HEK293 (cell line): ENCODE data around the gene CACNA1H.

Experiments
- CTCF ChIA-PET: fragments of 350-600 bp; formaldehyde crosslinking; extraction: SDS; loops from one replicate; lab custom pipeline; 2021; ENCODE audit warnings: antibody characterized with exemption; lab: Yijun Ruan, JAX
- POLR2A ChIA-PET: fragments of 300-600 bp; formaldehyde crosslinking; extraction: SDS; loops from one replicate; lab custom pipeline; 2020; ENCODE audit warnings: antibody characterized with exemption, inconsistent platforms; lab: Yijun Ruan, JAX
- H3K27ac ChIP-seq: fragments of 200-500 bp; sonication (Bioruptor generic); 2 replicates; pipeline ENCODE4 v1.5.1; 2014; ENCODE audit warnings: low read depth, low read length, control low read depth, inconsistent platforms; ENCODE audit errors: extremely low read depth
- H3K36me3 ChIP-seq, 2 experiments: fragments of 200-500 bp in 1 of 2; sonication (Bioruptor generic) in 1 of 2; 1 replicate in 1 of 2; 2 replicates in 1 of 2; pipeline ENCODE4 v1.5.1; 2014 to 2017; ENCODE audit warnings: inconsistent platforms in 2 of 2, low read length in 2 of 2; ENCODE audit not compliant: control insufficient read depth in 2 of 2, insufficient read depth in 1 of 2
- H3K4me1 ChIP-seq: fragments of 200-500 bp; sonication (Bioruptor generic); 2 replicates; pipeline ENCODE4 v1.5.1; 2014; ENCODE audit warnings: mild to moderate bottlenecking, low read length, inconsistent platforms; ENCODE audit not compliant: control insufficient read depth, insufficient read depth
- H3K4me3 ChIP-seq: 2 replicates; pipeline ENCODE4 v1.5.1; 2011; ENCODE audit warnings: low read depth, mild to moderate bottlenecking, control low read depth, low read length, moderate library complexity
- H3K9me3 ChIP-seq: fragments of 200-500 bp; sonication (Bioruptor generic); 2 replicates; pipeline ENCODE4 v1.5.1; 2014; ENCODE audit warnings: low read depth, low read length, inconsistent platforms; ENCODE audit not compliant: control insufficient read depth, insufficient read depth
- EGR2 ChIP-seq: fragments of 450-650 bp; formaldehyde crosslinking; IDR thresholded peaks from 2 replicates; pipeline ENCODE4 v1.5.1; 2016; ENCODE audit warnings: low read depth, missing biosample characterization, missing genetic modification characterization
- FEZF1 ChIP-seq: fragments of 450-650 bp; formaldehyde crosslinking; IDR thresholded peaks from 2 replicates; pipeline ENCODE4 v1.5.1; 2016; ENCODE audit warnings: missing biosample characterization, missing genetic modification characterization
- GLIS2 ChIP-seq: fragments of 450-650 bp; formaldehyde crosslinking; IDR thresholded peaks from 2 replicates; pipeline ENCODE4 v1.5.1; 2016; ENCODE audit warnings: missing biosample characterization, missing genetic modification characterization
- ZFHX2 ChIP-seq: fragments of 450-650 bp; formaldehyde crosslinking; conservative IDR thresholded peaks from 2 replicates; pipeline ENCODE4 v1.5.1; 2016; ENCODE audit warnings: missing biosample characterization, missing genetic modification characterization
- ZNF248 ChIP-seq: fragments of 450-650 bp; formaldehyde crosslinking; IDR thresholded peaks from 2 replicates; pipeline ENCODE4 v1.5.1; 2017; ENCODE audit warnings: missing biosample characterization, missing genetic modification characterization
- ZNF341 ChIP-seq: fragments of 450-650 bp; formaldehyde crosslinking; IDR thresholded peaks from 2 replicates; pipeline ENCODE4; 2016; ENCODE audit warnings: low read depth, missing biosample characterization, missing genetic modification characterization
- ZNF548 ChIP-seq: fragments of 450-650 bp; formaldehyde crosslinking; IDR thresholded peaks from 2 replicates; pipeline ENCODE4 v1.5.1; 2016; ENCODE audit warnings: missing biosample characterization, missing genetic modification characterization
- ZNF549 ChIP-seq: fragments of 450-650 bp; IDR thresholded peaks from 2 replicates; pipeline ENCODE4 v1.5.1; 2018; ENCODE audit warnings: missing biosample characterization, missing genetic modification characterization, mild to moderate bottlenecking, inconsistent platforms, moderate library complexity
- ZNF654 ChIP-seq: fragments of 450-650 bp; formaldehyde crosslinking; IDR thresholded peaks from 2 replicates; pipeline ENCODE4 v1.5.1; 2016; ENCODE audit warnings: low read depth, missing biosample characterization, missing genetic modification characterization
- ZNF660 ChIP-seq: fragments of 450-650 bp; IDR thresholded peaks from 2 replicates; pipeline ENCODE4 v1.5.1; 2018; ENCODE audit warnings: missing biosample characterization, mild to moderate bottlenecking, missing genetic modification characterization
- ZNF664 ChIP-seq: fragments of 450-650 bp; formaldehyde crosslinking; IDR thresholded peaks from 2 replicates; pipeline ENCODE4 v1.5.1; 2016; ENCODE audit warnings: missing biosample characterization, missing genetic modification characterization
- TF ChIP-seq, protein P1 (sequence below): fragments of 450-650 bp; formaldehyde crosslinking; IDR thresholded peaks from 2 replicates; pipeline ENCODE4 v1.5.1; 2017; ENCODE audit warnings: missing biosample characterization, missing genetic modification characterization
- TF ChIP-seq, protein P2 (sequence below): fragments of 450-650 bp; formaldehyde crosslinking; IDR thresholded peaks from 2 replicates; pipeline ENCODE4 v1.5.1; 2017; ENCODE audit warnings: missing biosample characterization, mild to moderate bottlenecking, missing genetic modification characterization, moderate library complexity
- TF ChIP-seq, protein P3 (sequence below): fragments of 450-650 bp; formaldehyde crosslinking; IDR thresholded peaks from 2 replicates; pipeline ENCODE4 v1.5.1; 2016; ENCODE audit warnings: missing biosample characterization, missing genetic modification characterization, low read depth
- TF ChIP-seq, protein P4 (sequence below): fragments of 450-650 bp; formaldehyde crosslinking; IDR thresholded peaks from 2 replicates; pipeline ENCODE4 v1.5.1; 2017; ENCODE audit warnings: missing biosample characterization, missing genetic modification characterization
- TF ChIP-seq, protein P5 (sequence below): fragments of 450-650 bp; formaldehyde crosslinking; IDR thresholded peaks from 2 replicates; pipeline ENCODE4 v1.5.1; 2016; ENCODE audit warnings: missing biosample characterization, missing genetic modification characterization

CACNA1H gene

DNA sequence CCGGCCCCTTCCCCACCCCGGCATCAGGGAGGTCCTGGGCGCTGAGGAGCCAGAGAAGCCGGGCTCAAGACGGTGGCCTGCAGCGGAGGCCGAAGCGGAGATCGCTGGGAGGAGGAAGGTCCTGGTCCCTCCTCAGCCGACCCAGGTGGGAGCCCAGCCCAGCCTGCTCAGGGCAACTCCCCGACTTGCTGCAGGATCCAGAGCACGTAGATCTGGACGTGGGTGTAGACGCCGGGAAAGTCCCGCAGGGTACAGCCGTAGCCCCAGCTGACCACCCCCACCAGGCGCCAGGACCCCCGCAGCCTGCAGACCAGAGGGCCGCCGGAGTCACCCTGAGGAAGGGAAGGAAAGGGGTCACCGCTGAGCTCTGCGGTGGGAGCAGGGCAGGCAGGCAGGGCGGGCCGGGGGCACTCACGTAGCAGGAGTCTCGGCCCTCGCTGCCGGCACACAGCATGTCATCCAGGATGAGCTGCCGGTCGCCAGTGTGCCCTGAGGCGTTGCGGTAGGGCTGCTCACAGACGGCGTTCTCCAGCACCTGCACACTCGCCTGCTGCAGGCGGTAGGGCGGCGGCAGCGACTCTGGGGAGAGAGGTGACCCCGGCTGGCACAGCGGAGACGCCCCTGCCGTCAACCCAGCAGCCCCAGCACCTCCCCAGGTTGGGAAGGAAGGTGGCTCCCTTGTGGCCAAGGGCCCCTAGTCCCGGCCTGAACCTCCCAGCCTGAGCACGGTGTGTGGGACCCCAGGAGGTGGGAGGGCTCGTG is 108.4 kb downstream of the CACNA1H start (continued):
- TF ChIP-seq, protein P1, sequence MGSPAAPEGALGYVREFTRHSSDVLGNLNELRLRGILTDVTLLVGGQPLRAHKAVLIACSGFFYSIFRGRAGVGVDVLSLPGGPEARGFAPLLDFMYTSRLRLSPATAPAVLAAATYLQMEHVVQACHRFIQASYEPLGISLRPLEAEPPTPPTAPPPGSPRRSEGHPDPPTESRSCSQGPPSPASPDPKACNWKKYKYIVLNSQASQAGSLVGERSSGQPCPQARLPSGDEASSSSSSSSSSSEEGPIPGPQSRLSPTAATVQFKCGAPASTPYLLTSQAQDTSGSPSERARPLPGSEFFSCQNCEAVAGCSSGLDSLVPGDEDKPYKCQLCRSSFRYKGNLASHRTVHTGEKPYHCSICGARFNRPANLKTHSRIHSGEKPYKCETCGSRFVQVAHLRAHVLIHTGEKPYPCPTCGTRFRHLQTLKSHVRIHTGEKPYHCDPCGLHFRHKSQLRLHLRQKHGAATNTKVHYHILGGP (tag by site-specific recombination) = no peak
- TF ChIP-seq ZNF664 (tag by site-specific recombination) (no peak), ZNF248 (no peak), ZNF660 (tag by site-specific recombination) (no peak)
- TF ChIP-seq, protein P2, sequence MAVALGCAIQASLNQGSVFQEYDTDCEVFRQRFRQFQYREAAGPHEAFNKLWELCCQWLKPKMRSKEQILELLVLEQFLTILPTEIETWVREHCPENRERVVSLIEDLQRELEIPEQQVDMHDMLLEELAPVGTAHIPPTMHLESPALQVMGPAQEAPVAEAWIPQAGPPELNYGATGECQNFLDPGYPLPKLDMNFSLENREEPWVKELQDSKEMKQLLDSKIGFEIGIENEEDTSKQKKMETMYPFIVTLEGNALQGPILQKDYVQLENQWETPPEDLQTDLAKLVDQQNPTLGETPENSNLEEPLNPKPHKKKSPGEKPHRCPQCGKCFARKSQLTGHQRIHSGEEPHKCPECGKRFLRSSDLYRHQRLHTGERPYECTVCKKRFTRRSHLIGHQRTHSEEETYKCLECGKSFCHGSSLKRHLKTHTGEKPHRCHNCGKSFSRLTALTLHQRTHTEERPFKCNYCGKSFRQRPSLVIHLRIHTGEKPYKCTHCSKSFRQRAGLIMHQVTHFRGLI (tag by site-specific recombination) = peak; percentile 77; the same call in 1 of the 2 replicates

DNA sequence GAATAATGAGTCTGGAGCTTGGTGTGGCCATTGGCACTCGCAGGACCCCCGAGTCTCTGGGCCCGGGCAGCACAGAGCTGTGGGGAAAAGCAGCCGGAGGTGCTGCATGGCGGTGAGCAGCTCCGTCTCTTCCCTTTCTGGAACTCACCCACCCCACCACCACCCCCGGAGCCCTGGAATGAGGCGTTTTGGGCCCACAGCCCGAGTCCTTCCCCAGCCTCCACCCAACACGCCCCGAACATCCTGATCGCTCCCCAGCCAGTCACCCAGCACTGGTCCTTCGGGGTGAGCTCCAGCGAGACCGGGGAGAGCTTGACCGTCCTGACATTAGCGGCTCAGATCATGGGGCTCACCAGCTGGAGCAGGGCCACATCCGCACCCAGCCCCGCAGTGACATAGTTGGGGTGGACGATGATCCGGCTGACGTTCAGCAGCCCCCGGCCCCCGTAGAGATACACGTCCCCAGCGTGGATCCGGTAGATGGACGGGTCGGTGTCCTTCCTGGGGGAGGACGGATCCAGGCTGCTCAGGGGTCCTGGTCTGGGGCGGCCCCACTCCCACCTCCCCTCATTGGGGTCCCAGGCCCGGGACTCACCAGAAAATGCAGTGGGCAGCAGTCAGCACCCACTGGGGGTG is 109.4 kb downstream of the CACNA1H start:
- CTCF ChIA-PET = no interaction called here
- Histone ChIP-seq H3K36me3 (no peaks in the 10 kb centered on the region), H3K4me1 (no peaks in the 10 kb centered on the region), H3K9me3 (no peaks in the 10 kb centered on the region), H3K27ac (no peak overlapping the region), H3K4me3 (no peak overlapping the region)
- TF ChIP-seq ZFHX2 (tag by site-specific recombination) = peak; percentile 33; the same call in 1 of the 2 replicates
- TF ChIP-seq, protein P3, sequence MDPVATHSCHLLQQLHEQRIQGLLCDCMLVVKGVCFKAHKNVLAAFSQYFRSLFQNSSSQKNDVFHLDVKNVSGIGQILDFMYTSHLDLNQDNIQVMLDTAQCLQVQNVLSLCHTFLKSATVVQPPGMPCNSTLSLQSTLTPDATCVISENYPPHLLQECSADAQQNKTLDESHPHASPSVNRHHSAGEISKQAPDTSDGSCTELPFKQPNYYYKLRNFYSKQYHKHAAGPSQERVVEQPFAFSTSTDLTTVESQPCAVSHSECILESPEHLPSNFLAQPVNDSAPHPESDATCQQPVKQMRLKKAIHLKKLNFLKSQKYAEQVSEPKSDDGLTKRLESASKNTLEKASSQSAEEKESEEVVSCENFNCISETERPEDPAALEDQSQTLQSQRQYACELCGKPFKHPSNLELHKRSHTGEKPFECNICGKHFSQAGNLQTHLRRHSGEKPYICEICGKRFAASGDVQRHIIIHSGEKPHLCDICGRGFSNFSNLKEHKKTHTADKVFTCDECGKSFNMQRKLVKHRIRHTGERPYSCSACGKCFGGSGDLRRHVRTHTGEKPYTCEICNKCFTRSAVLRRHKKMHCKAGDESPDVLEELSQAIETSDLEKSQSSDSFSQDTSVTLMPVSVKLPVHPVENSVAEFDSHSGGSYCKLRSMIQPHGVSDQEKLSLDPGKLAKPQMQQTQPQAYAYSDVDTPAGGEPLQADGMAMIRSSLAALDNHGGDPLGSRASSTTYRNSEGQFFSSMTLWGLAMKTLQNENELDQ (tag by site-specific recombination) = no peak
- TF ChIP-seq EGR2 = peak; percentile 21; the same call in 1 of the 2 replicates
- POLR2A ChIA-PET = no interaction called here

DNA sequence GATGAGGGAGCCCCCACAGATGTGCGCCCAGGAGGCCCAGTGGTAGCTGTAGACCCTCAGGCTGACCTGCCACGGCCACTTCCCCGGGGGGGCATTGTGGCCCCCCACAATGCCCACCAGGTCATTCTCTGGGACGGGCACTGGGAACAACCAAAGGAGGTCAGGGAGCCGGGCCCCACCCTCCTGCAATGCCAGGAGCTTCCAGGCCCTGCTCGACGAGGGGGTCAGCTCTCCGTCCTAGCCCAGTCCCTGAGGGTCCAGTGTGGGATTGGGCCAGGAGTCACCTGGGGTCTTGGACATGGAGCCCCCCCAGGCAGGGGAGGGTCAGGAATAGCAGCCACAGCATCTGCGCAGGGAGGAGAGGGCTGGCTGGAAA is 109.9 kb downstream of the CACNA1H start:
- no peak overlapping the region for H3K27ac ChIP-seq
- no peaks in the 10 kb centered on the region for H3K9me3 ChIP-seq
- ChIA-PET CTCF (interaction anchor here (0.6 kb wide), 1 partner anchor 101 kb away, joined by 8 read pairs; no protein-coding TSS in a partner anchor), POLR2A (no interaction called here)
- no peak overlapping the region for H3K4me3 ChIP-seq
- TF ChIP-seq ZNF654 (tag by site-specific recombination) (no peak), FEZF1 (tag by site-specific recombination) (no peak), ZNF549 (no peak), EGR2 (no peak), GLIS2 (tag by site-specific recombination) (peak; percentile 45), ZNF548 (tag by site-specific recombination) (no peak), ZNF341 (tag by site-specific recombination) (peak; percentile 37)
- TF ChIP-seq, protein P4, sequence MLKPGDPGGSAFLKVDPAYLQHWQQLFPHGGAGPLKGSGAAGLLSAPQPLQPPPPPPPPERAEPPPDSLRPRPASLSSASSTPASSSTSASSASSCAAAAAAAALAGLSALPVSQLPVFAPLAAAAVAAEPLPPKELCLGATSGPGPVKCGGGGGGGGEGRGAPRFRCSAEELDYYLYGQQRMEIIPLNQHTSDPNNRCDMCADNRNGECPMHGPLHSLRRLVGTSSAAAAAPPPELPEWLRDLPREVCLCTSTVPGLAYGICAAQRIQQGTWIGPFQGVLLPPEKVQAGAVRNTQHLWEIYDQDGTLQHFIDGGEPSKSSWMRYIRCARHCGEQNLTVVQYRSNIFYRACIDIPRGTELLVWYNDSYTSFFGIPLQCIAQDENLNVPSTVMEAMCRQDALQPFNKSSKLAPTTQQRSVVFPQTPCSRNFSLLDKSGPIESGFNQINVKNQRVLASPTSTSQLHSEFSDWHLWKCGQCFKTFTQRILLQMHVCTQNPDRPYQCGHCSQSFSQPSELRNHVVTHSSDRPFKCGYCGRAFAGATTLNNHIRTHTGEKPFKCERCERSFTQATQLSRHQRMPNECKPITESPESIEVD = no peak
- TF ChIP-seq, protein P5, sequence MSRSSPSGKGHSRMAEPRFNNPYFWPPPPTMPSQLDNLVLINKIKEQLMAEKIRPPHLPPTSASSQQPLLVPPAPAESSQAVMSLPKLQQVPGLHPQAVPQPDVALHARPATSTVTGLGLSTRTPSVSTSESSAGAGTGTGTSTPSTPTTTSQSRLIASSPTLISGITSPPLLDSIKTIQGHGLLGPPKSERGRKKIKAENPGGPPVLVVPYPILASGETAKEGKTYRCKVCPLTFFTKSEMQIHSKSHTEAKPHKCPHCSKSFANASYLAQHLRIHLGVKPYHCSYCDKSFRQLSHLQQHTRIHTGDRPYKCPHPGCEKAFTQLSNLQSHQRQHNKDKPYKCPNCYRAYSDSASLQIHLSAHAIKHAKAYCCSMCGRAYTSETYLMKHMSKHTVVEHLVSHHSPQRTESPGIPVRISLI = no peak
- no peaks in the 10 kb centered on the region for H3K4me1 ChIP-seq
- no peaks in the 10 kb centered on the region for H3K36me3 ChIP-seq
